Lower leg skin (tissue), 3 donors: ENCODE results near the gene THSD4.

Source experiments
- CTCF ChIP-seq, 3 donors: fragments of 450-650 bp; IDR thresholded peaks; one replicate each; pipeline ENCODE4 v1.5.1; 2016; ENCODE audit warnings: antibody characterized with exemption in 3 of 3, mild to moderate bottlenecking in 3 of 3, moderate library complexity in 2 of 3
- POLR2A ChIP-seq, 2 donors: fragments of 450-650 bp; IDR thresholded peaks; one replicate each; pipeline ENCODE4 v1.6.1; 2016 to 2017; ENCODE audit warnings: antibody characterized with exemption in 2 of 2, mild to moderate bottlenecking in 1 of 2, moderate library complexity in 1 of 2

GRCh38 chr15:71437919-71438318 is 322.6 kb downstream of the THSD4 start:
- TF ChIP-seq CTCF (IDR thresholded peaks at IDR 0.05), result no peak
- TF ChIP-seq POLR2A (IDR thresholded peaks at IDR 0.05), result no peak
